Stimulated activated naive CD8-positive, alpha-beta T cell treated with anti-CD3 and anti-CD28 coated beads, Interleukin-15, Interleukin-2, amounts not matched to agents 100 U/mL and 50 U/mL, for 24 hours (primary cell): ENCODE measurements around the gene APBA2.

ENCODE experiments used
- ATAC-seq: fragments of 150-1000 bp; cut with Tn5 transposase; one replicate; pipeline ENCODE4 v1.10.0; 2021
- DNase-seq: peaks from one replicate; pipeline ENCODE4 v3.0.0; 2021

APBA2 gene

DNA sequence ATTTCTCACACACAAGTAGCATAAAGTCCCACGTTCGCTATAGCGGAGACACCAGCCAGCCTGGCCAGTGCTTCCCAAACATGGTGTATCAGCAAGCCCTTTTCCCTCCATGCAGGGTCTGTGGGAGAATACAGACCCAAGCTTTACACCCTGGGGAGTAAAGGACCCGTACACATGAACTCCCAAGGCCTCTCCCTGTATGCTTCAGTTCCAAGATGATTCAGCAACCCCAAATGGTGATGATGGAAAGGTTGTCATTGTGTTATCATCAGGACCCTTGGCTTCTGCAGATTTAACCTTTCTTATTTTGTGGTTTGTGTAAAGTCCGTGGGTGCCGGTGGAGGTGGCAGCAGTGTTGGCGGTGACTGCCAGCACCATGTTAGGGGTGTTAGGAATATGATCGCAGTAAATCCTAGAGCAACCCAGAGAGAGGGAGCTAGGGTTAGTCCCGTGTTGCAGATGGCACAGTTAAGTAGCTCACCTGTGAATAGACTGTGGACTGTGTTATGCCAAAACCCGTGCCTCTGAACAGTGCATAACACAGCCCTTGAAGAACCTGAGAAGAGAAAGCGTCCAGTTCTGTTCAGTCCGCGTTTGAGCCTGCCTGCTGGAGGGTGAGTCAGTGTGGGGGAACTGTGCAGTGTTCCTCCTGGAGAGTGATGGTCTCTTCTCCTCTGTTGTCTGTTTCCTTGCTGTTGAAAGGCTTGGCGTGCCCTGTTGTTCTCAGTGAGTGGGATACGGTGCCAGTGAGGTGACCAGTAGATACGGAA is 174.3 kb downstream of the APBA2 start:
- DNase-seq: no peak
- peak; percentile 62 for ATAC-seq

DNA sequence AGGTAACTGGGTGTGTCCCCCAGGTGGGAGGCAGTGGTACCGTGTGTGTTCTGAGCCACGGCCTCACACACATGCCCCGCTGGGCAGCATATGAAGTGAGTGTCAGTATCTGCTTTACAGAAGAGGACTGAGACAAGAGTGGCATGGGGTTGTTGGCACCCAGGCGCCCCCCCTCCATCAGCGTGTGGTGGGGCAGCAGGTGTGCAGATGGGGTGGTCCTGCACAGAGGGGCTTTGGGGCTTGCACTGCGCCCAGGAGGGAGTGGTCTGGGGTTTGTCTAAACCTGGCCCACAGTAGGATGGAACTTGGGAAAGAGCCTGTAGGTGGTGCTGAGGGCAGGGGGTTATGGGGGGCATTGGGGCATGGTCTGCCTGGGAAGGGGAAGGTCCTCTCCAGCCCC is 176.0 kb downstream of the APBA2 start:
- no peak for DNase-seq
- no peak for ATAC-seq

DNA sequence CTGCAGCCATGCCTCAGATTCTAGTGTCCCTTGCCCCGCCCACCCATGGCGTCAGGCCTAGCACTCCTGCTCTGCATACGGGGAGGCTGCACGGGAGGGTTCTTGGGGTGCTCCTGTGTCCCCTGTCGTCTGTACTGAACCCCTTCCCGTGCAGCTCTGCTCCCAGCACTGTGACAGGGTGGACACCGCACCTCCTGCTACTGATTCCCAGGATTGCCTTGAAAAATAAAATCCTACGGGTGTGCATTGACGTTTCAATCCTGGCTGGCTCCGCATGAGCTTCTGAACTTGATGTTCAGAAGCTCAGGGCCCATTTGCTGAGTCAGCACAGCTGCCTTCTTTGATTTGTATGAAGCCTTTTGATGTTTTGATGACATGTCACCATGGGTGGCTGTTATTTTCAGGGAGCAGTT is 176.4 kb downstream of the APBA2 start:
- DNase-seq (no peak), ATAC-seq (no peak)

DNA sequence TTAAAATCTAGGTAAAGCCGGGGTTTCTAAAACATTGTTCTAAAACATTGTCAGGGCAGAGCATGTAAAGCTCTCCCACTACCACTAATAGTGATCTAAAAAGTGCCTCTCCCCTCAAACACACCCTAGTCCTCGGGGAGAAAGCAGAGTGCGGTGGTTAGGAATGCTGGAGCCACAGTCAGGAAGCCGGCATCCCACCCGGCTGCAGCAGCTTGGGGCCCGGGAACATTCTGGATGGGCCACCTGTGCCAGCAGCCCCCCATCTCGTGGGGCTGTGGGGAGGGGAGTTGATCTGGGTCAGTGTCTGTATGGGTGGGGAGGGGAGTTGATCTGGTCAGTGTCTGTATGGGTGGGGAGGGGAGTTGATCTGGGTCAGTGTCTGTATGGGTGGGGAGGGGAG is 176.9 kb downstream of the APBA2 start:
- no peak for DNase-seq
- ATAC-seq: no peak

DNA sequence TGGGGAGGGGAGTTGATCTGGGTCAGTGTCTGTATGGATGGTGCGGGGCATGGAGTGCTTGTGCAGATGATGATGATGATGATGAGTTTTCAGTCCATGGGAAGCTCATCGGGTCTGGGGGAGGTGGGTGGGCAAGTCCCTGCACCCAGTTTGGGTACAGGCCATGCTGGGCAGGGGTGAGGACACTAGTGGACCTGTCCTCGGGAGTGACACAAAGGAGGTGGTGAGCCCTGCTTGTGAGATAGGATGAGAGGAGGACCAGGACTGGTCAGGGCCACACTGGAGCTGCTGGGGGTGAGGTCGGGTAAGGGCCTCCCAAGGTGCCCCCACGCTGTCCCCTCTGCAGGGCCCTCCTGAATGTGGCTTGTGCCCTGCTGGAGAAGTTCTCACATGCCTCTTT is 177.9 kb downstream of the APBA2 start:
- ATAC-seq (no peak), DNase-seq (no peak)

DNA sequence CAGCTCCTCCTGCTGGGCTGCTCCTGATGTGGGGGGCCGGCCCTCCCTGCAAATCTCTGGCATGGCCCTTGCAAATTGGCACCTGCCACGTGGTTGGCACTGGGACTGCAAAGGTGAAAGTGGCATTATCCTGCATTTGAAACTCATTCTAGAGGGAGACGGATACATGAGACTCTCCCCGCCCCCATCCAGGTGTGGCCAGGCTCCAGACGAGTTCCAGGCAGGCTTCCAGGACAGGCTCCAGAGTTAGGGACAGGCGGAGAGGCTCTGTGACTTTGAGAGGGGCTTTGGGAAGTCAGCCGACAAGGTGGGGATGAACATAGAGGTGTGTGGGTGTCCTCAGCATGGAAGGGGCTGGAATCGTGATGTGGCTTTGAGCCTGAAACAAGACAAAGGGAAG is 178.5 kb downstream of the APBA2 start:
- DNase-seq: no peak
- no peak for ATAC-seq

DNA sequence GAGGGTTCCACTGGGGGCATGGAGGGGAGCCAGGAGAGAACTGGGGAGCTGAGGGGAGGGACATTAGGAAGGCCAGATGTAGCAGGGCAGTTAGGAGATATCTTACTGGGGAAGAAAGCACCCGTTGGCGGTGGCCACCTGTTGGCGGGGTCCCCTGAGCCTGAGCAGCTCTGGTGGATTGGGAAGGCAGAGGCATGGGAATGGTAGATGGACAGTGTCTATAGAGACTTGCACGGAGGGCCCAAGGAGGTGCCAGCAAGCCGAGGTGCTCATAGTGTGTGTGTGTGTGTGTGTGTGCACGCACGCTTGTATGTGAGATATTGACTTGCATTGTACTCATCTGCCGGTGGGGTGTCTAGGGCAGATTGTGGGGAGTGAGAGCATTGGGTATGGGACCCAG is 179.0 kb downstream of the APBA2 start:
- DNase-seq: no peak
- no peak for ATAC-seq

DNA sequence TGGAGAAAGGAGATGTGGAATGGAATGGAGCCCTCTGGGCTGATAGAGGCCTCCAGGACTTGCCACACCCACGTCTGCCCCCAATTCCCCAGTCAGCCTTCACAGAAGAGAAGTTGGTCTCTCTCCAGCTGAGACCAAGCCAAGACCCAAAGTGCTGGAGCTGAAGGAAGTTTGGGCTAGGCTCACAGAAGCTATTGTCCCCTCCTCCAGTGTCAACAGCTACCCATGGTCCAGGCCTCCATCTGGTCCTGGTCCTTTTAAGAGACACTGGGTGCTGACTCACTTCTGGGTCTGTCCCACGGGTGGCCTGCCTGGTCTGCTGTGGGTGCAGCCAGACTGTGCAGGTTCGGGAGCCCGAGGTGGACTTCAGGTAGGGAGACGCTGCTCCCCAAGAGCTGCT is 179.8 kb downstream of the APBA2 start:
- no peak for DNase-seq
- ATAC-seq: no peak

DNA sequence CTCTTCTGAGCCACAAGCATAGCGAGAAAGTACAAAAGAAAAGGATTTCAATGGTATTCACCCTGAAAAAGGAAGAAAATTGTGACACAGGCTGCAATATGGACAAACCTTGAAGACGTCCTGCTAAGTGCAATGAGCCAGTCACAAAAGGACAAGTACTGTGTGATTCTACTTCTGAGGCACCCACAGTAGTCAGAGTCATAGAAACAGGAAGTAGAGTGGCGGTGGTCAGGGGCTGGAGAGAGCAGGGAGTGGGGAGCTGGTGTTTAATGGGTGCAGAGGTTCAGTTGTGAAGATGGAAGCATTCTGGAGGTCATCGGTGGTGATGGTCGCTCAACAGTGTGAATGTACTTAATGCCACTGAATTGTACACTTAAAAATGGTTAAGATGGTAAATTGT is 180.5 kb downstream of the APBA2 start:
- ATAC-seq (no peak), DNase-seq (no peak)

DNA sequence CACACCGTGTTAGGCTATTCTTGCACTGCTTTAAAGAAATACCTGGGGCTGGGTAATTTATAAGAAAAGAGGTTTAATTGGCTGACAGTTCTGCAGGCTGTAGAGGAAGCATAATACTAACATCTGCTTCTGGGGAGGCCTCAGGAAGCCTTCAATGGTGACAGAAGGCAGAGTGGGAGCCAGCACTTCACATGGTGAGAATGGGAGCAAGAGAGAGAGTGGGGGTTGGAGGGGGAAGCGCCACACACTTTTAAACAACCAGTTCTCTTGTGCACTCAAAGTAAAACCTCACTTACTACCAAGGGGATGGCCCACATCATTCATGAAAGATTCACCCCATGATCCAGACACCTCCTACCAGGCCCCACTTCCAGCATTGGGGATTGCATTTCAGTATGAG is 181.1 kb downstream of the APBA2 start:
- ATAC-seq: no peak
- no peak for DNase-seq

DNA sequence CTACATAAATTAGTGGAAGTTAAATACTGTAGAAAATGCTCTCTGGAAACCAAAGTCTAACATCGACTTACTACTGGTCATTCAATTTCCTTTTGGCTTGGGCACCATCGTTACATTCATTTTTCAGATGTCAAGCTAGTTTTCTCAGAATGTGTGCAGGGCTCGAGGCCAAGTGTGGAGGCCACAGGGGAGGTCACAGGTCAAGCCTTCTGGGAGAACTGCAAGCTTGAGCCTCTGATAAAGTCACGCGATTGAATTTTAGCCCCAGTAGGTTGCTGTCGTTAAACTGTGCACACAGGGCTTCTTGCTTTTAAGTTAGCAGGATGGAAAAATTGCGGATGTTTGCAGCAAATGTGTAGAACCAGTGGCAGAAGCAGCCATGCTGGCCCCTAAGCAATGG is 182.2 kb downstream of the APBA2 start:
- ATAC-seq: no peak

DNA sequence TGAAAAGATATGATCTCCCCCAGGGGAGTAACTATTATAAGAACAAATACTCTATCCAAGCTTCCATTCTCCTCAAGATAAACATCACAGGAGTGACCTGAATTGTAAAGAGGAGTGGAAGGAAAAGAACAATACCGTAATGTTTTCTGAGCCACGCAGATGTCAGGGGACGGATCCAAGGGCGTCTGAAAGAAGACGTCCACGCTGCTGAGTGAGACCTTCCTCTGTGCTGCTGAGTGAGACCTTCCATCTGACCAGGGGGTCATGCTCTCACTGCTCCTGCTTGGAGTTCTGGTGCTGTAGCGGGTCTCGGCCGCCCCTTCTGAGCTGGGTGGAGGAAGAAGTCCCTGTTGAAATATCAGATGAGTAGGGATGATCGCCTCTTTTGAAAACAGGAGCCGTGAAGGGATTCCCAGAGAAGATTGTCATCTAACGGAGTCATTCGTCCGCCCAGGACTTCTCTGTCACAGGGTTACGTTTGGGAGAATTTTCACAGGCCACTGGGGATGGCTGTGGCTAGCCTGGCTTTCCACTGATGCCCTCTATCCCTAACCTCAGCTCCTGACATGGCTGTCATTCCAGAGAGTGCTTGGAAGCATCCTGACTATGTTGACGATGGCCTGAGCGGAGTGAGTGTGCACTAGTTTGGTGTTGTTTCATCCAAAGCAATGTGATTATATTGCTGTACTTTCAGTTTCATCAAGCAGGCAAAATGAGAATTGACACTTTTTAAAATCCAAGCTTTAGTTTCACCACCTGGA is 184.9 kb downstream of the APBA2 start:
- ATAC-seq: no peak
- DNase-seq: no peak

More for the DNA sequence above, 182.2 kb downstream of the APBA2 start:
- DNase-seq: no peak

DNA sequence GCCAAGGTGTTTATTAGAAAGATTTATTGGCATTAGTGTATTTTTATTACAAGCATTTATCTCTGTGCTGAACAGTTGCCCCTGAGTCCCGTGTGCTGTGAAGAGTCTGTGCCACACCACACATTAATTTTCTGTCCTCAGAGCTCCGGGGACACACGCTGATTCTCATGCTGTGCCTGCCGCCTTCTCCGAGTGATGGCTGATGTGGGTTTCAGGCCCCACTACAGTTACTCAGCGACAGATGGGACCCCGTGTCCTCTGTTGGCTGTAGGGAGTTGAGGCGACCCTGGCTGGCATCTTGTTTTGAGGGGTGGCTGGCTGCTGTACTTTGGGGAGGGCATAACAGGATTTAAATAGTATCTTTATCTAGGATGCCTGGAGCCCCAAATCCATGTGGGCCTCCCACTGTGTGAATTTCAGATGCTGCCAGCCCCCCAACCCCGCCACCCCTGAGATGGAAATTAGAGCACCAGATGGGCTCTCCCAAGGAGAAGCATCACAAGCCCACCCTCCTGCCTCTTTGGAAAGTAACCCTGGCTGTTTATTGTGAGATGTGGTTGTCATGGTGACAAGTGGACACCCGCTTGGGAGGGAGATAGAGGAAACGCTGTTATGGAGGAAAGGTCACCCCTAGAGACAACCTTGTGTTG is 185.6 kb downstream of the APBA2 start:
- ATAC-seq: no peak

DNA sequence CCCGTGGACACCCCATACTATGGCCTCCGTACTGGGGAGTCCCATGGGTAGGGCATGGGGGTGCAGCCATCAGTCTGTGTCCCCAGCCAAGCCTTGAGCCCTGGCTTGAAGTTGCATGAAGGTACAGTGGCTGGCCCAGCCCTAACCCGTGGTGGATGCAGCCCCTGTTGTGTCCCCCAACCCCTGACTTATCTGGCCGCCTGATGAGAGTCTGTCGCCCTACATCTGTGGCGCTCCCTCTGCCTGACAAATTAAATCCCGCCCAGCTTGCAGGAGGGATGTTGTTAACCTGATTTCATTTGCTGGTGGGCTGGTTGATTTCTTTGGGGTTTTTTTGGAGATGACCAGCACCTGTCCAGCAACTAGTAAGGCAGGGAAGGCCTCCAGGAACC is 186.1 kb downstream of the APBA2 start:
- DNase-seq: no peak
- ATAC-seq: no peak

More for the DNA sequence above, 185.6 kb downstream of the APBA2 start:
- no peak for DNase-seq

DNA sequence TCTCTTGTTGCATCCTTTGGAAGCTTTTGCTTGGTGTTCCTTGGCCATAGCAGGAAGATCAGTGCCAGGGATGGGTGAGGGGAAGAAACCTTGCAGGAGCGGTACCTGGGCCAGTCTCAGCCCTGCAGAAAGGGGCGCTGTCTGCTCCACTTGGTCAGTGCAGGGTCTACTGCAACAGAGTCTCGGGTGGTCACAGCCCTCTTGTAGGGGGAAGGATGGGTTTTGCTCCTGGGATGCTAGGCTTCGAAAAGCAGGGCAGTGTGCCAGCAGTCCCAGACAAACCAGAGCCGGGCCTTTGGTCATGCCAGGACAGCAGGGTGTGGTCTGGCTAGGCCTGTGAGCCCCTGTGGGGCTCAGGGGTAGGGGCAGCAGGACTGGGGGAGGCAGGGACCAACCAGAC is 186.7 kb downstream of the APBA2 start:
- ATAC-seq (no peak), DNase-seq (no peak)

DNA sequence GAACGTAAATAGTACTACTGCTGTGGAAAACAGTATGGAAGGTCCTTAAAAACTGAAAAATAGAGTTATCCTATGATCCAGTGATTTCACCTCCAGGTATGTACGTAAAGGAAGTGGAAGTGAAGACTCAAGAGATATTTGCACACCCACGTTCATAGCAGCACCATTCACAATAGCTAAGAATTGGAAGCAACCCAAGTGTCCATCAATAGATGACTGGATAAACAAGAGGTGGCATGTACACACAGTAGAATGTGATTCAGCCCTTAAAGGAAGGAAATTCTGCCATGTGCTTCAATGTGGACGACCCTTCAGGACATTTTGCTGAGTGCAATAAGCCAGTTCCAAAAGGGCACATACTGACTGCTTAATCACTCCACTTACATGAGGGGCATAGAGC is 188.3 kb downstream of the APBA2 start:
- ATAC-seq (no peak), DNase-seq (no peak)

DNA sequence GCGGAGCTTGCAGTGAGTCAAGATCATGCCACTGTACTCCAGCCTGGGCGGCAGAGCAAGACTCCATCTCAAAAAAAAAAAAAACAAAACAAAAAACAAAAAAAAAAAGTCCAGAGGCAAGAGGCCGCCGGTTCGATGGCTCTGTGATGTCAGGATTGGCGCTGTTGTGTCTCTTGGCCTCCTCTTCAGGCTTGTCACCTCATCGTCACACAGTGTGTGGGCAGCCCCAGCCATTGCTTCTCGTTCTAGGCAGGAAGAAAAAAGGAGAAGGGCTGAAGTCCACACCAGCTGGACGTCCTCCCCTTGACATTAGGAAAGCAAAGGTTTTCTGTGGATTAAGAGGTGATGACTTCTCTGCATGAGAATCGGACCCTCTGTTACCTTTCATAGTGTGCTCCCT is 192.8 kb downstream of the APBA2 start:
- no peak for DNase-seq
- no peak for ATAC-seq

DNA sequence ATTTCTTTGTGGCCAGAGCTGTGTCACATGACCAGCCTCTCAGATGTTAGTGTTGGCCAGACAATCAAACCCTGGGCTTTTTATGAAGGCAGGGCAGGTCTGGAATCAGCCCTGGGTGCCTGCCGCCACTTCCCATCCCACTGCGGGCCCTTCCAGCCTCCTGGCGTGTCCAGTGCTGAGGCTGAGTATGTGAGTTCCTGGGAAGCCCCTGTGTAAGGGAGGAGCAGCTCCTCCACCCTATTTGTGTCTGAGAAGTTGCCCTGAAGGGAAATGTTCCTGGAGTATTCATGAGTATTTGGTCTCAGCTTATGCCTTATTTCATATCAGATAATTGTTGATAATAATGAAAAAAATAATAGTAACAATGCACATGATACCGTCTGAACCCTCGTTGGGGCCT is 193.7 kb downstream of the APBA2 start:
- DNase-seq (no peak), ATAC-seq (no peak)

DNA sequence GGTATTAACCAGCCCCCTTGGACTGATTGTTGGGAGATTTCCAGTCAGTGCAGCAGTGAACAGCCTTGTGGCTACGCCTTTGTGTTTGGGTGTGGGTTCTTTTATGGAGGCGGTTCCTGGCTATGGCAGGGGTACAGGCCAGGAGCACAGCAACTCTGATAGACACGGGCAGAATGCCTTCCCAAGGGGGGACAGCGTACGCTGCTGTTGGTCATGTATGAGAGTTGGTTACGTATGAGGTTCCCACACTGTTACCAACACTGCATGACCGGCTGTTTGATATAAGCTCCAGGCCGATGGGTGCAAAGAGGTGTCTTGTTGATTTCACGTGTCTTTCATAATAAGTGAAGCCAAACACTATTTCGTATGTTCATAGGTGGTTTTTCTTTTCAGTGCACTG is 196.0 kb downstream of the APBA2 start:
- no peak for DNase-seq
- ATAC-seq: no peak

DNA sequence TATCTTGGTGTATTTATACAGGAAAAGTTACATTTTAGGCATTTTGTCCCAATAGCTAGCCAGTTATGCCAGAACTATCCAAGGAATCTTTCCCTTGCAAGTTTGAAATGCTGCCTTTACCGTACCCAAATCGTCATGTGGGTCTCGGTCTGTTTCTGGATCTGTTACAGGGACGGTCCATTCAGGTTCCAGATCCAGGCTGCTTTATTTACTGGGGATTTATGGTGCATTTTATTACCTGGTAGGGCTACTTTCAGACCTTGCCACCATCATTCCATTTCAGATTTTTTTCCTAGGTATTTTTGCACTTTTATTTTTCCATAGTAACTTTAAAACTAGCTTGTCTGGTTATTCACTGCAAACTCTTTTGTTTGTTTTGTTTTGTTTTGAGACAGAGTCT is 197.4 kb downstream of the APBA2 start:
- DNase-seq (no peak), ATAC-seq (no peak)

DNA sequence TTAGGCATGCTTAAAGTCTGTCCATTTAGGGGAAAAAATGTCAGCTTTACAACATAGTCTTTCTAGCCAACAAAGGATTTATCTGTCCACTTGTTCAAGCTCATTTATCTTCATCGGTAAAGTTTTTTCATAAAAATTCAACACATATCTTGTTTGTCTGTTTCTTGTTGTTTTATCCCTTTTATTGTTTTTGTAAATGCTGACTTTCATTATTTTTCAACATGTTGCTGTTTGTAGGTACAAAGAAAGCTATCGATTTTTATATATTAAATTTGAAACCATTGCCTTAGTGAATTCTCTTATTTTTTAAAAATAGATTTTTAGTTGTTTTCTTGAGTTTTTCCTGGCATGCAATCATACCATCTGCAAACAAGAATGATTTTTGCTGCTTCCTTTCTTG is 198.1 kb downstream of the APBA2 start:
- ATAC-seq (no peak), DNase-seq (no peak)

DNA sequence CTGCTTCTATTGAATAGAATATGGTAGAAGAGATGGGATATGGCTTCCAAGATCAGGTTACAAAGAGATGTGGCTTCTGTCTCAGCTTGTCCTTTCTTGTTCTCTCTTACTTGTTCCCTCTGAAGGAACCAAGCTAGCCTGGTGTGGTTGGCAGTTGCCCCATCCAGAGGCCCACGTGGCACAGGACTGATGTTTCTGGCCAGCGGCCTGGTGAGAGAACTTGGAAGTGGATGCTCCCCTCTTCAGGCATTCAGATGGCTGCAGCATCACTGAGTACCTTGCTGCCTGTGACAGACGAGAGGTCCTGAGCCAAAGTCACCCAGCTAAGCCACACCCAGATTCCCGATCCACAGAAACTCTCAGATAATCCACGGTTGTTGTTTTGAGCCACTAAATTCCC is 200.2 kb downstream of the APBA2 start:
- DNase-seq: no peak
- ATAC-seq: no peak

DNA sequence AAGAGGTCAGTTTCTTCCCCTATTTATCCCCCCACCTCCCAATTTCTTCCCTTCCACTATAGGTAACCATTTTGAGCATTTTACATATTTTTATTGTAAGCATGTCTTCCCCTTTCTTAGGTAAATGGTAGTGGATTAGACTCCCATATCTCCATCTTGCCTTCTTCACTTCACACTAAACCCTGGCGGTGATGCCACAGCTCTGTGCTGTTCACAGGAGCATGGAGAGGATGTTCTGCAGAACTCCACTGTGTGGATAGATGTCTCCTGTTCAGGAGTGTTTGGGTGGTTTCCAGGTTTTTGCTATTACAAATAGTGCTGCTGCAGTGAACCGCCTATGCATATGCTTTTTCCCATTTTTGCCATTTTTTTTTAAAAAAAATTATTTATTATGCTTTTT is 201.1 kb downstream of the APBA2 start:
- DNase-seq (no peak), ATAC-seq (no peak)
